H7 (cell line): ENCODE data around the gene FBXL15. TPM values are rescaled to one million over a fixed set of nuclear protein-coding genes. Genes with fewer than 3 reads are reported as not detected.
A peak's percentile ranks its signal among the peaks of the same experiment; 100 is the strongest.

Source experiments
- DNase-seq: peaks from one replicate; pipeline ENCODE4 v3.0.0; 2012
- H3K27me3 ChIP-seq: 2 replicates; pipeline ENCODE4 v1.6.0; 2011; ENCODE audit warnings: mild to moderate bottlenecking, low read length; ENCODE audit not compliant: control insufficient read depth, insufficient read depth
- H3K36me3 ChIP-seq: replicated peaks from 2 replicates; pipeline ENCODE4 v1.5.1; 2011; ENCODE audit warnings: low read length; ENCODE audit not compliant: control insufficient read depth, insufficient read depth
- H3K4me3 ChIP-seq: 2 replicates; pipeline ENCODE4 v1.5.1; 2011; ENCODE audit warnings: low read depth, mild to moderate bottlenecking, control low read depth, low read length, moderate library complexity; ENCODE audit not compliant: insufficient read depth
- total RNA-seq: library from RNA; depleted of rRNA; stranded (reverse); fragments of >200 nt; shearing (Covaris generic); gene quantifications from 2 replicates; pipeline ENCODE4 v1.2.3, GENCODE V29; 2014

The FBXL15 gene
- total RNA-seq, 1 experiment from 2014 or later, result 29.8 TPM

GRCh38 chr10:102394801-102395399 is 25.7 kb upstream of the FBXL15 start:
- peak overlapping the region; percentile 62 for H3K4me3 ChIP-seq
- no peaks in the 10 kb centered on the region for H3K36me3 ChIP-seq
- peaks cover 13% of the 10 kb centered on the region for H3K27me3 ChIP-seq
- DNase-seq, result peak; percentile 83

GRCh38 chr10:102395400-102396316 is 25.0 kb upstream of the FBXL15 start, which contains the start of gene NFKB2:
NFKB2 (plus strand) TSS chr10:102395705; CDS start chr10:102395960, 255 bp downstream.
- H3K4me3 ChIP-seq, result peak within 1 kb of the TSS; percentile 62
- H3K36me3 ChIP-seq, result no peaks in the 10 kb centered on the region
- peaks cover 13% of the 10 kb centered on the region for H3K27me3 ChIP-seq
- peak; percentile 99 for DNase-seq

GRCh38 chr10:102396317-102396650 is 24.4 kb upstream of the FBXL15 start:
- Histone ChIP-seq H3K27me3 (peaks cover 11% of the 10 kb centered on the region), H3K4me3 (peak overlapping the region; percentile 62), H3K36me3 (no peaks in the 10 kb centered on the region; the same call in 1 of the 2 replicates)
- peak; percentile 66 for DNase-seq

- Histone ChIP-seq H3K4me3 (no peak overlapping the region), H3K36me3 (peaks cover under 1% of the 10 kb centered on the region; the same call in 1 of the 2 replicates), H3K27me3 (peaks cover 11% of the 10 kb centered on the region)
- peak; percentile 14 for DNase-seq
Measured at GRCh38 chr10:102396730-102397151, 23.9 kb upstream of the FBXL15 start.

- Histone ChIP-seq H3K4me3 (no peak overlapping the region), H3K27me3 (peaks cover 11% of the 10 kb centered on the region), H3K36me3 (peaks cover 1% of the 10 kb centered on the region; the same call in 1 of the 2 replicates)
- peak; percentile 32 for DNase-seq
Measured at GRCh38 chr10:102397222-102398171, 23.1 kb upstream of the FBXL15 start.

- Histone ChIP-seq H3K4me3 (no peak overlapping the region), H3K36me3 (peaks cover 1% of the 10 kb centered on the region; the same call in 1 of the 2 replicates), H3K27me3 (peaks cover 8% of the 10 kb centered on the region)
- DNase-seq, result peak; percentile 54
Measured at GRCh38 chr10:102398172-102399020, 22.2 kb upstream of the FBXL15 start.

- Histone ChIP-seq H3K36me3 (peaks cover 1% of the 10 kb centered on the region), H3K27me3 (peaks cover 7% of the 10 kb centered on the region), H3K4me3 (peak overlapping the region; percentile 65)
- peak; percentile 97 for DNase-seq
Measured at GRCh38 chr10:102399217-102400021, 21.2 kb upstream of the FBXL15 start.

GRCh38 chr10:102400076-102400475 is 20.6 kb upstream of the FBXL15 start:
- Histone ChIP-seq H3K36me3 (peaks cover 1% of the 10 kb centered on the region), H3K27me3 (peaks cover under 1% of the 10 kb centered on the region), H3K4me3 (no peak overlapping the region)
- no peak for DNase-seq

GRCh38 chr10:102400598-102401341 is 19.9 kb upstream of the FBXL15 start:
- Histone ChIP-seq H3K36me3 (peaks cover 1% of the 10 kb centered on the region), H3K4me3 (no peak overlapping the region), H3K27me3 (no peaks in the 10 kb centered on the region; the same call in 1 of the 2 replicates)
- DNase-seq, result peak; percentile 36

GRCh38 chr10:102401342-102401654 is 19.3 kb upstream of the FBXL15 start:
- Histone ChIP-seq H3K27me3 (no peaks in the 10 kb centered on the region; the same call in 1 of the 2 replicates), H3K4me3 (no peak overlapping the region), H3K36me3 (peaks cover 1% of the 10 kb centered on the region)
- peak; percentile 33 for DNase-seq

- Histone ChIP-seq H3K4me3 (no peak overlapping the region), H3K36me3 (peaks cover 1% of the 10 kb centered on the region), H3K27me3 (no peaks in the 10 kb centered on the region; the same call in 1 of the 2 replicates)
- peak; percentile 44 for DNase-seq
Measured at GRCh38 chr10:102401735-102402511, 18.7 kb upstream of the FBXL15 start.

- Histone ChIP-seq H3K4me3 (no peak overlapping the region), H3K27me3 (peaks cover 2% of the 10 kb centered on the region), H3K36me3 (peaks cover 1% of the 10 kb centered on the region)
- DNase-seq, result peak; percentile 32
Measured at GRCh38 chr10:102402512-102402896, 18.1 kb upstream of the FBXL15 start.
